Erythroblast (primary cell): ENCODE measurements around the gene COL24A1.

Experiments
- GATA1 ChIP-seq: IDR thresholded peaks from 2 replicates; pipeline ENCODE4 v1.6.1; 2011; ENCODE audit warnings: low read depth, mild to moderate bottlenecking, control low read depth, low read length, moderate library complexity
- POLR2A ChIP-seq: IDR thresholded peaks from 2 replicates; pipeline ENCODE4 v1.6.1; 2011; ENCODE audit warnings: mild to moderate bottlenecking, low read length

- no peak for TF ChIP-seq POLR2A
- TF ChIP-seq GATA1: no peak
These were observed 163.8 kb downstream of the COL24A1 start for GRCh38 chr1:85992791-85993190.
